ENCODE data around the gene PDGFA. TPM values are rescaled to one million over a fixed set of nuclear protein-coding genes. Genes with fewer than 3 reads are reported as not detected.

PDGFA gene
- total RNA-seq, 4 donors from 2014 or later = 20.9 to 35.1 (median 33.6) TPM

- peak overlapping the region in 1 of 2 donors; percentile 5 for H3K27ac ChIP-seq
- intact Hi-C loops (cut with DNase I; ENCODE audit: low total_unique reads) = no loop called here
Observed at GRCh38 chr7:538764-539685, 19.4 kb upstream of the PDGFA start.

GRCh38 chr7:537911-538634 is 18.4 kb upstream of the PDGFA start:
- peak overlapping the region in 1 of 2 donors; percentile 5 for H3K27ac ChIP-seq
- DNase-seq = peak; percentile 52 to 56
- TF ChIP-seq POLR2A (IDR thresholded peaks at IDR 0.05) = no peak
- TF ChIP-seq CTCF (IDR thresholded peaks at IDR 0.05) = no peak

More at GRCh38 chr7:538764-539685, 19.4 kb upstream of the PDGFA start:
- TF ChIP-seq CTCF (IDR thresholded peaks at IDR 0.05) (no peak), POLR2A (IDR thresholded peaks at IDR 0.05) (no peak)
- Histone ChIP-seq H3K36me3 (no peaks in the 10 kb centered on the region), H3K9me3 (no peaks in the 10 kb centered on the region), H3K27me3 (no peaks in the 10 kb centered on the region), H3K4me3 (no peak overlapping the region), H3K4me1 (peaks cover 0 to 8% of the 10 kb centered on the region in 2 donors)
- no peak for DNase-seq

GRCh38 chr7:536231-536630 is 16.6 kb upstream of the PDGFA start:
- intact Hi-C loops (cut with DNase I; ENCODE audit: low total_unique reads) = no loop called here
- Histone ChIP-seq H3K4me1 (peaks cover 0 to 8% of the 10 kb centered on the region in 2 donors), H3K9me3 (no peaks in the 10 kb centered on the region), H3K36me3 (no peaks in the 10 kb centered on the region), H3K27ac (no peak overlapping the region), H3K4me3 (no peak overlapping the region), H3K27me3 (no peaks in the 10 kb centered on the region)
- DNase-seq = no peak
- no peak for TF ChIP-seq POLR2A (IDR thresholded peaks at IDR 0.05)
- no peak for TF ChIP-seq CTCF (IDR thresholded peaks at IDR 0.05)

More at GRCh38 chr7:537911-538634, 18.4 kb upstream of the PDGFA start:
- Histone ChIP-seq H3K4me1 (peaks cover 0 to 8% of the 10 kb centered on the region in 2 donors), H3K36me3 (no peaks in the 10 kb centered on the region), H3K9me3 (no peaks in the 10 kb centered on the region), H3K4me3 (no peak overlapping the region), H3K27me3 (no peaks in the 10 kb centered on the region)
- intact Hi-C loops (cut with DNase I; ENCODE audit: low total_unique reads) = no loop called here

GRCh38 chr7:534959-535358 is 15.3 kb upstream of the PDGFA start:
- H3K4me3 ChIP-seq = no peak overlapping the region
- intact Hi-C loops (cut with DNase I; ENCODE audit: low total_unique reads) = no loop called here
- no peaks in the 10 kb centered on the region for H3K27me3 ChIP-seq
- no peak for DNase-seq
- H3K27ac ChIP-seq = no peak overlapping the region
- peaks cover 0 to 8% of the 10 kb centered on the region in 2 donors for H3K4me1 ChIP-seq
- H3K36me3 ChIP-seq = no peaks in the 10 kb centered on the region
- no peak for TF ChIP-seq CTCF (IDR thresholded peaks at IDR 0.05)
- TF ChIP-seq POLR2A (IDR thresholded peaks at IDR 0.05) = no peak
- H3K9me3 ChIP-seq = no peaks in the 10 kb centered on the region

GRCh38 chr7:534075-534474 is 14.4 kb upstream of the PDGFA start:
- Histone ChIP-seq H3K4me1 (peaks cover 0 to 8% of the 10 kb centered on the region in 2 donors), H3K9me3 (no peaks in the 10 kb centered on the region), H3K4me3 (no peak overlapping the region), H3K27me3 (no peaks in the 10 kb centered on the region), H3K27ac (no peak overlapping the region), H3K36me3 (no peaks in the 10 kb centered on the region)
- DNase-seq = no peak
- intact Hi-C loops (cut with DNase I; ENCODE audit: low total_unique reads) = no loop called here
- TF ChIP-seq POLR2A (IDR thresholded peaks at IDR 0.05) (no peak), CTCF (IDR thresholded peaks at IDR 0.05) (no peak)
